Effector memory CD8-positive, alpha-beta T cell (primary cell): Measurements from ENCODE around the gene SLC5A10.
"Not testable (repeated sequence)": the region's sequence is repeated elsewhere in the genome, so short reads cannot be mapped to it uniquely, and the experiment has no call there.

Source experiments
- ATAC-seq: fragments of 150-1000 bp; cut with Tn5 transposase; replicated peaks from 2 replicates; pipeline ENCODE4 v1.10.0; 2021; ENCODE audit warnings: mild to moderate bottlenecking, moderate library complexity
- DNase-seq, 3 experiments: peaks; one replicate each; pipeline ENCODE4 v3.0.0; 2021
- H3K27ac Mint-ChIP-seq, 2 donors: one replicate each; pipeline ENCODE4 v1.8.0; 2022; ENCODE audit warnings: mild to moderate bottlenecking in 2 of 2, mixed read lengths in 2 of 2, moderate library complexity in 2 of 2
- H3K27me3 Mint-ChIP-seq, 2 donors: one replicate each; pipeline ENCODE4 v1.8.0; 2022; ENCODE audit warnings: mixed read lengths in 2 of 2
- H3K36me3 Mint-ChIP-seq: one replicate; pipeline ENCODE4 v1.8.0; 2022; ENCODE audit warnings: mild to moderate bottlenecking, moderate library complexity, mixed read lengths; ENCODE audit not compliant: insufficient read depth
- H3K4me1 Mint-ChIP-seq, 2 donors: one replicate each; pipeline ENCODE4 v1.8.0; 2022; ENCODE audit warnings: low read depth in 2 of 2, mixed read lengths in 2 of 2
- H3K4me3 Mint-ChIP-seq, 2 donors: one replicate each; pipeline ENCODE4 v1.8.0; 2022; ENCODE audit warnings: mild to moderate bottlenecking in 2 of 2, mixed read lengths in 2 of 2, moderate library complexity in 2 of 2
- H3K9me3 Mint-ChIP-seq, 2 donors: one replicate each; pipeline ENCODE4 v1.8.0; 2022; ENCODE audit warnings: mixed read lengths in 2 of 2

SLC5A10 gene

GRCh38 chr17:19063326-19063956 is 111.5 kb downstream of the SLC5A10 start:
- ATAC-seq (peak; percentile 60), DNase-seq (peak; percentile 68 to 77 (median 76))
- H3K27me3 Mint-ChIP-seq, H3K9me3 Mint-ChIP-seq, H3K4me1 Mint-ChIP-seq: not testable (repeated sequence)
- Mint-ChIP-seq H3K36me3 (peaks cover 13% of the 10 kb centered on the region), H3K4me3 (peak overlapping the region; percentile 66 to 78), H3K27ac (peak overlapping the region; percentile 92 to 96)

DNA sequence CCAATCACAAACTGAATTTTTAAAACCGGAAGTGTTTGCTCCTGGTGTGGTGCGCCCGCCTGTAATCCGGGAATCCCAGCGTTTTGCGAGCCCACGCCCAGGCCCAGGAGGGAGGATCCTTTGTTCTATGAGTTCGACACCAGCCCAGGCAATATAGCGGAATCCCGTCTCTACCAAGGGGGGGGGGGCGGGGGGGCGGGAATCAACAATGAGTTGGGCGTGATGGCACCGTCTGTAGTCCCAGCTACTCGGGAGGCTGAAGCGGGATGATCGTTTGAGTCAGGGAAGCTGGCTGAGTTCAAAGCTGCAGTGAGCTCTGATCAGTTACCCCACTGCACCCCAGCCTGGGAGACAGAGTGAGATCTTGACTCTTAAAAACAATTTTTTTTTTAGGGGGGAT is 112.4 kb downstream of the SLC5A10 start:
- H3K27me3 Mint-ChIP-seq, H3K27ac Mint-ChIP-seq: not testable (repeated sequence)
- peaks cover 13% of the 10 kb centered on the region for H3K36me3 Mint-ChIP-seq

DNA sequence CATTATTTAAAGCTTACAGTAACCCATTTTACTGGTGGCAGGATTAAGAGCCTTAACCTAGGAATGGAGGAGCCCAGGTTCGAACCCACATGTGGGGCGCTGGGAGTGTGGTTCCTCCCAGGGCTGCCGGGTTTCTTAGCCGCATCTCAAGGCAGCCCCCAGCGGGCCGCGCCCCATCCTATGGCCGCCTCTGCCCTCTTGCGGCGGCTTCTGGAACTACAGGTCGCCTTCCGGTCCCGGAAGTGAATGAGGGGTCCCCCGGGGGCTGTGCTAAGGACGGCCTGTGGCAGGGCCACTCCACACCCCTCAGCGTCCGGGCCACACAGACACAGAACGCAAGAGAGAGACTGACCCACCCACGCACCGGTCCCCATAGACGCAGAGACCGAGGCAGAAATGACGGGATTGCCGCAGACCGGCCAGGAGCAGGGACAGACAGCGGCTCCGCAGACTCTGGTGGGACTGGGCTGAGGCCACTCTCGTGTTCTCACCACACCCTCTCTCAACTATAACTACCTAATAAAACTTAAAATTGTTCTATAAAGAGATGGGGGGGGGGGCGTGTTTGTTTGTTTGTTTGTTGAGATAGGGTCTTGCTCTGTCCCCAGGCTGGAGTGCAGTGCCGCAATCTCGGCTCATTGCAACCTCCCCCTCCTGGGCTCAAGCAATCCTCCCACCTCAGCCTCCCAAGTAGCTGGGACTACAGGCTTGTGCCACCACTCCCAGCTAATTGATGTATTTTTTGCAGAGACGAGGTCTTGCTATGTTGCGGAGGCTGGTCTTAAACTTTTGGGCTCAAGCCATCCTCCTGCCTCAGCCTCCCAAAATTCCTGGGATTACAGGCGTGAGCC is 118.6 kb downstream of the SLC5A10 start:
- not testable (repeated sequence) for H3K36me3 Mint-ChIP-seq, H3K27me3 Mint-ChIP-seq, H3K9me3 Mint-ChIP-seq, H3K4me1 Mint-ChIP-seq, H3K27ac Mint-ChIP-seq, H3K4me3 Mint-ChIP-seq, DNase-seq
- ATAC-seq, result peak; percentile 98

More for the DNA sequence above, 112.4 kb downstream of the SLC5A10 start:
- not testable (repeated sequence) for ATAC-seq, H3K9me3 Mint-ChIP-seq, H3K4me1 Mint-ChIP-seq, DNase-seq
- peak overlapping the region in 1 of 2 donors; percentile 54 for H3K4me3 Mint-ChIP-seq
